ENCODE measurements around the gene CARD19.

DNA sequence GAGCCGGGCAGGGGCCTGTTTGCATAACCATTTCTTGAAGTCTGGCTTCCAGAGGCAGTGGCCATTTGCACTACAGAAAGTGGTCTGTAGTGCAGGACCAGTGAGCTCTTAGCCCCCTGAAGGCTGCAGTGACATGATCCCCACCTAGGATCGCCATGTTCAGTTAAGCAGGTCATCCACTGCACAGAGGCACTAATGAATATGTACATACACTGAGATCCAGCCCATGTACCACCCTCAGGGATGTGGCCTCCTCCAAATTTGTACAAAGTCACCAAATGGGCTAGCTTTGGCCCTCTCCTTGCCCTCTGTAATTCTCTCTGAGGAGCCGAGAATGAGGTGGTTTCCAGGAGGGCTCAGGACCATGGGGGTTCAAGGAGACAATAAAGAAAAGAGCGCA lies 45.8 kb upstream of the CARD19 start:
- TF ChIP-seq, protein P1, sequence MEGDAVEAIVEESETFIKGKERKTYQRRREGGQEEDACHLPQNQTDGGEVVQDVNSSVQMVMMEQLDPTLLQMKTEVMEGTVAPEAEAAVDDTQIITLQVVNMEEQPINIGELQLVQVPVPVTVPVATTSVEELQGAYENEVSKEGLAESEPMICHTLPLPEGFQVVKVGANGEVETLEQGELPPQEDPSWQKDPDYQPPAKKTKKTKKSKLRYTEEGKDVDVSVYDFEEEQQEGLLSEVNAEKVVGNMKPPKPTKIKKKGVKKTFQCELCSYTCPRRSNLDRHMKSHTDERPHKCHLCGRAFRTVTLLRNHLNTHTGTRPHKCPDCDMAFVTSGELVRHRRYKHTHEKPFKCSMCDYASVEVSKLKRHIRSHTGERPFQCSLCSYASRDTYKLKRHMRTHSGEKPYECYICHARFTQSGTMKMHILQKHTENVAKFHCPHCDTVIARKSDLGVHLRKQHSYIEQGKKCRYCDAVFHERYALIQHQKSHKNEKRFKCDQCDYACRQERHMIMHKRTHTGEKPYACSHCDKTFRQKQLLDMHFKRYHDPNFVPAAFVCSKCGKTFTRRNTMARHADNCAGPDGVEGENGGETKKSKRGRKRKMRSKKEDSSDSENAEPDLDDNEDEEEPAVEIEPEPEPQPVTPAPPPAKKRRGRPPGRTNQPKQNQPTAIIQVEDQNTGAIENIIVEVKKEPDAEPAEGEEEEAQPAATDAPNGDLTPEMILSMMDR (IDR thresholded peaks at IDR 0.05), result no peak
- TF ChIP-seq POLR2A (IDR thresholded peaks at IDR 0.05), result no peak
